ENCODE results near the gene MKI67.

The MKI67 gene

DNA sequence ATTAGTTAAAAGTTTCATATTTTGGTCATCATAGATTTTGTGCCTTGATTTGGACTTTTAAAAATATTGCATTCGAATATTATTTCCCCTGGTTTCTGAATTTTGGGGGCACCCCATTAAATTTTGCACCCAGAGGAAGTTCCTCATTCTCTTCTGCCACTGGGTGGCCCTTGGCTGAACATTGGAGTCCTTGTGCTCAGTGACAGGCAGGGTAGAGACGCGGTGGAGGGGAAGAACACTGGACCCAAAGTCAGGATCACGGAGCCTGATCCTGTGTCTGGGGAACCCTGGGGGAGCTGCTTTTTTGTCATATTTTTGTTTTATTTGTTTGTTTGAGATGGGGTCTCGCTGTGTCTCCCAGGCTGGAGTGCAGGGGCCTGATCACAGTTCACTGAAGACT is 74.7 kb downstream of the MKI67 start:
- DNase-seq (ENCODE audit: low read depth), result no peak

DNA sequence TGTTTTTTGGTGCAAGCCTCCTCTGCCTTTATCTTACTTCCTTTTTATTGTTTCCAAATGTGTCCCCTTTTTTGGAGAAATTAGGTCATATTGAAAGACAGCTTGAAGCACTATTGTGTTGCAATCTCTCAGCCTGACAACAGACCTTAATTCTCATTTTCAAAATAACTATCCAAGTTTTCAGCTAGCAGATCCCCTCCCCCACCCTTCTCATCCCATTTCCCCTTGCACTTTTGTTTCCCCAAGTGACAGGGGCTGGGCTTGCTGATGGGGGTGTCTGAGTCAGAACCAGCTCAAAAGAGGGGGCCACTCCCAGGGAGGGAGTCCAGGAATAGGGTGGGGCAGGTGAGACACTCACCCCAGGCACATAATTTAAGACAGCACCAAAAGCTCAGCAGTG is 75.3 kb downstream of the MKI67 start:
- DNase-seq (ENCODE audit: low read depth), result no peak

DNA sequence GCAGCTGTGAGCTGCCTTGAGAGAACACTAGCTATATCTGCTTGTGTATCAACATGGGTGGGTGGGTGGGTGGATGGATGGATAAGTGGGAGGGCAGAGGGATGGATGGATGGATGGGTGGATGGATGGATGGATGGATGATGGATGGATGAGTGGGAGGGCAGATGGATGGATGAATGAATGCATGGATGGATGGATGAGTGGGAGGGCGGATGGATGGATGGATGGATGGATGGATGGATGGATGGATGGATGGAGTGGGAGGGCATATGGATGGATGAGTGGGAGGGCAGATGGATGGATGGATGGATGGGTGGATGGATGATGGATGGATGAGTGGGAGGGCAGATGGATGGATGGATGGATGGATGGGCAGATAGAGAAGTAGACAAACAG is 76.1 kb downstream of the MKI67 start:
- no peak for DNase-seq (ENCODE audit: low read depth)

DNA sequence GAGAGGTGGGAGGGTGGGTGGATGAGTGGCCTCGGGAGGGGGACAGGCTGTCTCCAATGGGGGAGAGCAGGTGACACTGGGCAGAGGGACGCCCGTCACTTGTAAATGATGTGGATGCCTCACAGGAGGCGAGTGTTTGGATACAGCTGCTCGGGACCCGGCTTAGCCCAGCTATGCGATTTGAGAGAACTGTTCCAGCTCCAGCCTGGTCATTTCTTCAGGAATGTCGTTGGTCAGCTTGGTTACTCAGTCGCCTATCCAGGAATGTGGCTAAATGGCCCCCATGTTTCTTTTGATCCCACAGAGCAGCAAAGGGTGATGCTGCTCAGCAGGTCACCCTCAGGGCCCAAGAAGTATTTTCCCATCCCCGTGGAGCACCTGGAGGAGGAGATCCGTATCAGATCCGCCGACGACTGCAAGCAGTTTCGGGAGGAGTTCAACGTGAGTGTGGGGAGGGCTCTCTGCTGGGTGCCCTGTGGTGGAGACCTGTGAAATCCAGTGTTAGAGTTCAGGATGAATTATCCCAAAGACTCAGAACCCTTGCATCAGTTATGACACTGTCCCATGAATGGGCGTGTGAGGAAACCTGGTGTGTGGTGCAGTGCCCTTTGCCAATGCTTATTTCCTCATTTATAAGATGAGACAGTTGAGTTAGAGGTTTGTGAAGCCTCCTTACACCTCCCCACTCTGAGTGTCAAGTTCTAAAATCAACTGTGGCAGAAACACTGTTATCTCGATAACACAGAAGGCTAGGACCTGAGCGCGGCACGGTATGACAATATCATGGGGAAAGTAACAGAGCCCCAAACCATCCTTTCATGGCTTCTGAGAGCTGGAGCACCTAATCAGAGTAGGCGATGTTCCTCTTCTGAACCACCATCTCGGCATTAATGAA is 76.8 kb downstream of the MKI67 start:
- DNase-seq (ENCODE audit: low read depth), result no peak

DNA sequence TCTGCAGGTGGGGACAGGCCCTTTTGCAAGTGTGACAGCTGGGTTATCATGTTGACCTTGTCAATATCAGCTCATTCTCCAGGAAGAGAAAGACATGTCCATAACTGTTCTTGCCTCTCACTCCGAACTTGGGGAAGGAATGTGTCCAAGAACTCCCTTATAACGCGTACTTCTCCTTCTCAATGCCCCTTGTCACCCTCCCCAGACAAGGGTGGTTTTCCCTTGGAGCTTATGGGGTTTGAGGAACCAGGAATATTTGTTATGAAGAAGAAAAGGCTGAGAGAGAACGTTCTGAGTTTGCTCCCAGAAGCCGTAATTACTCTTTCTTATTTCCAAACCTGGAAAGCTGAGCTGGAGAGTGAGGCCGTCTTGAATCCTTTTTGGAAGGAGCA is 77.4 kb downstream of the MKI67 start:
- DNase-seq (ENCODE audit: low read depth), result no peak

DNA sequence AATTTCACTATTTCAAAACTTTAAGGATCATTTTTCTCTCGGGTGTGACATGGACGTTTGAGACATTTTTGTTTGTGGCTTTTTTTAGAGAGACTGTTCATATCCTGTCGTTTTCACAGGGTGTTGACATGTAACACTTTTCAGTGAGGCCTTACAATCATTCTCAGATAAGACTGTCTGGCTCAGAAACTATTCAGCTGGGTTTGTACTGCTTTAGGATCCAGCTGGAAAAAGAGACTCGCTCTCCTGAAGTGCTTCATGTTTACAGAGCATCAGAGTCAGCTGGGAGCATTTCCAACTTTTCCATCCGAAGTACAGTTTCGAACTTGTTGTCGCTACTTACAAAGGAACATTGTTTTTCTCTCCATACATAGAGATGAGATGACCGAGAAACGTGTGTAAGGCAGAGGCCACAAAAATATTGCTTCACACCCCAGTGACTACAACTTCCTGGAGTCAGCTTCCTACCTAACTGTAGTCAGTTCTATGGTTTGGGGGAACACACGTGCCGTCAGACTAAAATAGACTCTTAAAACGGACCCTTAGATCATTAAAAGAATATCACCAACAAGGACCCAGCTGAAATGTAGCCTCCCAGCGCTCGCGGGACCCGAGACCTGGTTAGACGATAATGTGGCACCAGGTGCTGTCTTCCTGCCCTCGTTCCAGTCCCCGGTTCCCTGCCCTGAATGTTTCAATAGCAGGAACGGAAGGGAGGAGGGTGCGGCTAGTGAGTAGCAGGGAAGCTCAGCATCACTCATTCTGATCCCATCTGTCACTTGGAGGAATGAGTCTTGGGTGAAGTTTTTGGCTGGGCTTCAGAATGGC is 78.0 kb downstream of the MKI67 start:
- DNase-seq (ENCODE audit: low read depth), result no peak

DNA sequence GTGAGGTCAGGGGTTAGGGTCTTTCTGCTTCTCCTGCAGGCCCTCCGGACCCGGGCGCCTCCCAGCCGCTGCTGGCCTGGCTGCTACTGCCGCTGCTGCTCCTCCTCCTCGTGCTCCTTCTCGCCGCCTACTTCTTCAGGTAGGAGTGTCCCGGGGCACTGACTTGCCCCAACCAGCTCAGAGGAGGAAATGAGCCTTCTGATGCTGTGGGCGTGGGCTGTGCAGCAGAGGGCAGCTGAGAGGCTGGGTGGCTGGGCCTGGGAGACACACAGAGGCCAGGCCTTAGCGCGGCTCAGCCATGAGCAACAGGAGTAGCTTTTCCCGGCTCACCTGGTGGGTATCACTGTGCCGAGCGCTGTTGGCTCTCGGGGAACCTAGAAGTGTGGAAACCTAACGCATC is 78.9 kb downstream of the MKI67 start:
- peak; percentile 70 for DNase-seq (ENCODE audit: low read depth)

DNA sequence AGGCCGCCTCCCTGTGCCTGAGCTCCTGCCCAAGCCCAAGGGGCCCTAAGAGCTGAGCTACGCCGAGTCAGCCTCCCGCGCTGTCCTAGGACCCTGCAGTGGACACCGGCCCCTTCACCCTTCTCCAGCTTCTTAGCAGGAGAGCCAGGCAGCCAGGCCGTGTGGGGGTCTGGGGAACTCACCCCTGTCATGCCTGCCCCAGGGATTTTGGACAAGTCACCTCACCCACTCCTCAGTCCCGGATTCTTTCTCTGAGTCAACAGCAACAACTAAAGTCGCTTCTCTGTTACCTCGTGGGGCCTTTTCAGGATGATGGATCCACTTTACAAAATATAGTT is 79.3 kb downstream of the MKI67 start:
- no peak for DNase-seq (ENCODE audit: low read depth)
